CD4-positive, alpha-beta T cell (primary cell): Measurements from ENCODE around the gene MYO3A. TPM values are rescaled to one million over a fixed set of nuclear protein-coding genes. Genes with fewer than 3 reads are reported as not detected.
"Not testable (repeated sequence)": the region's sequence is repeated elsewhere in the genome, so short reads cannot be mapped to it uniquely, and the experiment has no call there.

Experiments used
- ATAC-seq: fragments of 200-7000 bp; cut with Tn5 transposase; one replicate; pipeline ENCODE4 v1.10.0; 2022; ENCODE audit warnings: mild to moderate bottlenecking; ENCODE audit not compliant: poor library complexity
- CTCF ChIA-PET: fragments of 350-600 bp; sonication (Branson Sonifier 250); formaldehyde crosslinking; loops from one replicate; lab custom pipeline; 2021; ENCODE audit warnings: antibody characterized with exemption, inconsistent platforms; lab: Charles Lee
- POLR2A ChIA-PET: fragments of 350-600 bp; sonication (Branson Sonifier 250); formaldehyde crosslinking; loops from one replicate; lab custom pipeline; 2021; ENCODE audit warnings: antibody characterized with exemption, inconsistent platforms; lab: Charles Lee
- DNase-seq, 14 experiments: peaks; one replicate each; pipeline ENCODE4 v3.0.0-alpha.2; 2013 to 2020; ENCODE audit warnings: mixed read lengths in 2 of 14
- H3K27ac ChIP-seq, 2 donors: one replicate each; pipeline versions ENCODE4 v1.5.1 to v1.7.0; 2013; ENCODE audit warnings: low read length in 2 of 2, low read depth in 1 of 2, mild to moderate bottlenecking in 1 of 2
- H3K27me3 ChIP-seq, 2 experiments: 1 replicate in 1 of 2; 2 replicates in 1 of 2; pipeline versions ENCODE4 v1.6.1 to v1.7.0; 2013; ENCODE audit warnings: low read length in 2 of 2, control low read depth in 1 of 2, mild to moderate bottlenecking in 1 of 2, moderate library complexity in 1 of 2; ENCODE audit not compliant: insufficient read depth in 2 of 2, control insufficient read depth in 1 of 2
- H3K36me3 ChIP-seq: one replicate; pipeline ENCODE4 v1.6.1; 2013; ENCODE audit warnings: low read length, control low read depth; ENCODE audit not compliant: insufficient read depth
- H3K4me1 ChIP-seq: one replicate; pipeline ENCODE4 v1.6.1; 2013; ENCODE audit warnings: low read length, control low read depth; ENCODE audit not compliant: insufficient read depth
- H3K4me3 ChIP-seq: one replicate; pipeline ENCODE4 v1.5.1; 2013; ENCODE audit warnings: mild to moderate bottlenecking, low read length, moderate library complexity
- H3K9me3 ChIP-seq, 2 experiments: 1 replicate in 1 of 2; 2 replicates in 1 of 2; pipeline versions ENCODE4 v1.6.1 to v1.7.0; 2013; ENCODE audit warnings: low read length in 2 of 2, mild to moderate bottlenecking in 2 of 2, control low read depth in 1 of 2, moderate library complexity in 1 of 2; ENCODE audit not compliant: control insufficient read depth in 1 of 2, insufficient read depth in 1 of 2
- H3K27ac Mint-ChIP-seq: one replicate; pipeline ENCODE4 v1.8.0; 2020; ENCODE audit warnings: mixed read lengths
- H3K27me3 Mint-ChIP-seq: one replicate; pipeline ENCODE4 v1.8.0; 2021; ENCODE audit warnings: mixed read lengths
- H3K36me3 Mint-ChIP-seq: one replicate; pipeline ENCODE4 v1.8.0; 2021; ENCODE audit warnings: low read depth, mixed read lengths
- H3K4me1 Mint-ChIP-seq: one replicate; pipeline ENCODE4 v1.8.0; 2021; ENCODE audit warnings: low read depth, mixed read lengths
- H3K4me3 Mint-ChIP-seq: one replicate; pipeline ENCODE4 v1.8.0; 2020; ENCODE audit warnings: mild to moderate bottlenecking, mixed read lengths
- H3K9me3 Mint-ChIP-seq: one replicate; pipeline ENCODE4 v1.8.0; 2020; ENCODE audit warnings: mixed read lengths
- CTCF ChIP-seq: fragments of 200-600 bp; IDR thresholded peaks from one replicate; pipeline ENCODE4 v1.8.0; 2022; ENCODE audit warnings: antibody characterized with exemption, mild to moderate bottlenecking
- intact Hi-C, 2 experiments: fragments of 100-400 bp; cut with DNase I in 1 of 2; cut with micrococcal nuclease in 1 of 2; formaldehyde crosslinking; loops; one replicate each; pipeline versions ENCODE4 v1.15.1 to v1.9.0; 2023 to 2025; cut with DNase I, micrococcal nuclease
- total RNA-seq, 174 experiments: library from RNA in 2 of 174; stranded (reverse) in 2 of 174; gene quantifications; one replicate each; pipeline ENCODE4 v1.2.3 and lab custom pipeline; 2021 to 2026

MYO3A gene
- total RNA-seq, 2 experiments from 2014 or later, result not detected

DNA sequence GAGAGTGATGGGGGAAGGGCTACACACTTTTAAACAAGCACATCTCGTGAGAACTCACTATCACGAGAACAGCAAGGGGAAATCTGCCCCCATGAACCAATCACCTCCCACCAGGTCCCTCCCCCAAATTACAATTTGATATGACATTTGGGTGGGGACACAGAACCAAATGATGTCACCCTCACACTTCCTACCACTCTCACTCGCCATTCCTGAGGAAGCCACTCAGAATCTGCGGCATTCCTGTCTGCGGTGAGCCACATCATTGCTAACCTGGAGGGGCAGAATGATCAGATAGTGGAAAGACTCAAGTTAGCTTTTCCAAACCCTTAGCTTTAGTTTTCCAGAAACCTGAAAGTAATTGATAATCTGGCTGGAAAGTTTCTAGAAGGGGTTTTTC lies 66.9 kb downstream of the MYO3A start:
- Mint-ChIP-seq H3K36me3 (no peaks in the 10 kb centered on the region), H3K4me3 (no peak overlapping the region), H3K9me3 (no peaks in the 10 kb centered on the region), H3K27ac (no peak overlapping the region), H3K27me3 (peaks cover 32% of the 10 kb centered on the region), H3K4me1 (no peaks in the 10 kb centered on the region)
- no peak overlapping the region for H3K27ac ChIP-seq
- H3K4me1 ChIP-seq, result no peaks in the 10 kb centered on the region
- H3K36me3 ChIP-seq, result no peaks in the 10 kb centered on the region
- no peaks in the 10 kb centered on the region for H3K27me3 ChIP-seq
- ChIA-PET CTCF (no interaction called here), POLR2A (no interaction called here)
- DNase-seq (no peak), ATAC-seq (no peak)
- no peak overlapping the region for H3K4me3 ChIP-seq
- intact Hi-C loops, result no loop called here
- TF ChIP-seq CTCF, result no peak
- H3K9me3 ChIP-seq, result peaks cover 0 to 13% of the 10 kb centered on the region in 2 experiments

- H3K36me3 Mint-ChIP-seq, ATAC-seq, H3K27ac ChIP-seq, H3K4me1 Mint-ChIP-seq, H3K4me3 ChIP-seq, H3K9me3 Mint-ChIP-seq, POLR2A ChIA-PET, H3K36me3 ChIP-seq, H3K4me1 ChIP-seq, H3K27me3 ChIP-seq, H3K27ac Mint-ChIP-seq, DNase-seq, CTCF ChIA-PET, H3K4me3 Mint-ChIP-seq, intact Hi-C loops: not testable (repeated sequence)
- H3K9me3 ChIP-seq, result peaks cover 0 to 11% of the 10 kb centered on the region in 2 experiments
- H3K27me3 Mint-ChIP-seq, result peaks cover 25% of the 10 kb centered on the region
These were observed 68.4 kb downstream of the MYO3A start for GRCh38 chr10:26002466-26002865.

DNA sequence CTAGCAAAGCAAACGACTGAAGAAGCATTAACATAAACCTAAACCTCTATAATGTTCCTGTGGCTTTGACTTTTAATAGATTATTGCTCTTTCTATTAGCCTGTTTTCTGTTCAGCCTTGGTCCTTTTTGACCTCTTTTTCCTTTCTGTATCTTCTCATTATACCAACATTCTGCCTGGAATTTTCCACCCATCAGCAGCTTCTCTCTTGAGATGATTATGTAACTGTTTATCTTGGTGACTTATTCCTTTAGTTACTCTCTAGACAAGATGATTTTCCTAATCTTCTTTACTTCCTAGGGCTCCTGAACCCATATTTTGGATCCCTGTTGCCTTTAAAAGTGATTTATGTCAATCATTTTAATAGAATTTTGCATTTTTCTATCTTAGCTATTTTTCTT lies 81.1 kb downstream of the MYO3A start:
- ATAC-seq, result no peak
- DNase-seq, result no peak
- H3K9me3 ChIP-seq, result no peaks in the 10 kb centered on the region
- peaks cover 5% of the 10 kb centered on the region for H3K9me3 Mint-ChIP-seq
- ChIA-PET CTCF (no interaction called here), POLR2A (no interaction called here)
- H3K36me3 ChIP-seq, result no peaks in the 10 kb centered on the region
- no peak overlapping the region for H3K27ac Mint-ChIP-seq
- no peaks in the 10 kb centered on the region for H3K4me1 Mint-ChIP-seq
- no peak overlapping the region for H3K27ac ChIP-seq
- peaks cover 5% of the 10 kb centered on the region for H3K27me3 Mint-ChIP-seq
- TF ChIP-seq CTCF, result no peak
- no peaks in the 10 kb centered on the region for H3K36me3 Mint-ChIP-seq
- H3K4me3 ChIP-seq, result no peak overlapping the region
- no peaks in the 10 kb centered on the region for H3K4me1 ChIP-seq
- H3K27me3 ChIP-seq, result no peaks in the 10 kb centered on the region
- no peak overlapping the region for H3K4me3 Mint-ChIP-seq
- intact Hi-C loops, result no loop called here

DNA sequence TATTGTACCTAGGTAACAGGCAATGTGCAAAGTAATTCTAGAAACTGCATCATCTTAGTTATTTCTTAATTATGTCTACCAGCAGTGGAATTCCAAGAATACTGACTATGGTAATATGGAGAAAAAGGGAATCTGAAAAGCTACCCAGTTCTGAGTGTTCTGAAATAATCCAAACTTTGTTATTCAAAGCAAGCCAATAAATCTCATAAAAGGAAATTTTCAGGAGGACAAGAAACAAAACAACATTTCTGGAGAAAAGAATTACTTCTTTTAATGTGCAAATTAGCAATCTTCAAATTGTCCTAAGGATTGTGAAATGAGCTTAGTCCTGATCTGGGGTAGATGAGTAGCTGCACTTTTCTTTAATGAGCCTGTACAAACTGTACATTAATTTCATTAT lies 88.8 kb downstream of the MYO3A start:
- no peak for ATAC-seq

More for the DNA sequence above, 88.8 kb downstream of the MYO3A start:
- Mint-ChIP-seq H3K9me3 (no peaks in the 10 kb centered on the region), H3K36me3 (no peaks in the 10 kb centered on the region), H3K4me3 (no peak overlapping the region), H3K27me3 (peaks cover 16% of the 10 kb centered on the region), H3K27ac (no peak overlapping the region), H3K4me1 (no peaks in the 10 kb centered on the region)
- Histone ChIP-seq H3K27me3 (no peaks in the 10 kb centered on the region), H3K27ac (no peak overlapping the region), H3K4me3 (no peak overlapping the region), H3K4me1 (no peaks in the 10 kb centered on the region), H3K9me3 (no peaks in the 10 kb centered on the region), H3K36me3 (no peaks in the 10 kb centered on the region)
- intact Hi-C loops, result no loop called here
- ChIA-PET CTCF (no interaction called here), POLR2A (no interaction called here)
- no peak for TF ChIP-seq CTCF
- no peak for DNase-seq
